K562 (cell line): Measurements from ENCODE around the gene SLC19A1. TPM values are rescaled to one million over a fixed set of nuclear protein-coding genes. Genes with fewer than 3 reads are reported as not detected.

Source experiments
- ATAC-seq: fragments of 200-7000 bp; cut with Tn5 transposase; 3 replicates; pipeline ENCODE4 v1.9.1; 2020; ENCODE audit warnings: moderate library complexity
- BruUV-seq: library from RNA; stranded (reverse); fragments of 400-500 nt; replicated peaks from 2 replicates; lab custom pipeline; 2021; lab: Mats Ljungman, UMichigan
- CTCF ChIA-PET: fragments of 300-600 bp; formaldehyde crosslinking; extraction: SDS; loops from one replicate; lab custom pipeline; 2021; ENCODE audit warnings: low intra/inter-chr PET ratio; lab: Yijun Ruan, JAX
- POLR2A ChIA-PET: fragments of 300-600, 350-650 bp; sonication (Branson Sonifier 250); formaldehyde crosslinking; extraction: SDS; loops from one replicate; lab custom pipeline; 2021; ENCODE audit warnings: antibody characterized with exemption, inconsistent platforms; lab: Yijun Ruan, JAX
- DNase-seq, 4 experiments: peaks; one replicate each; pipeline versions ENCODE4 v3.0.0 to v3.0.0-alpha.2; 2011 to 2018; ENCODE audit warnings: low spot score in 3 of 4, mixed read lengths in 3 of 4; ENCODE audit errors: extremely low read depth in 1 of 4
- FAIRE-seq: peaks from 2 replicates; lab custom pipeline; 2011; peaks lifted over from hg19 to GRCh38; lab: Jason Lieb, UNC
- H2AFZ ChIP-seq: 2 replicates; pipeline ENCODE4 v1.6.0; 2011; ENCODE audit warnings: low read depth, low read length, control low read depth, inconsistent platforms
- H3K27ac ChIP-seq: fragments of 200-600 bp; 3 replicates; pipeline ENCODE4 v1.8.0; 2011; ENCODE audit warnings: low read depth, mild to moderate bottlenecking, control low read depth, inconsistent platforms, low read length, moderate library complexity, mixed read lengths; ENCODE audit errors: extremely low read depth
- H3K27me3 ChIP-seq, 2 experiments: fragments of 300-600 bp in 1 of 2; 2 replicates in 1 of 2; 3 replicates in 1 of 2; pipeline versions ENCODE4 v1.6.0 to v1.8.0; 2011; ENCODE audit warnings: inconsistent platforms in 2 of 2, low read length in 2 of 2, mild to moderate bottlenecking in 1 of 2, mixed read lengths in 1 of 2, moderate library complexity in 1 of 2; ENCODE audit not compliant: control insufficient read depth in 2 of 2, insufficient read depth in 2 of 2
- H3K36me3 ChIP-seq: fragments of 300-600 bp; 3 replicates; pipeline ENCODE4 v1.8.0; 2011; ENCODE audit warnings: mild to moderate bottlenecking, low read length, inconsistent platforms; ENCODE audit not compliant: control insufficient read depth, insufficient read depth
- H3K4me1 ChIP-seq, 2 experiments: fragments of 200-600 bp in 1 of 2; replicated peaks in 1 of 2; 2 replicates in 1 of 2; 3 replicates in 1 of 2; pipeline versions ENCODE4 v1.5.1 to v1.8.0; 2011; ENCODE audit warnings: inconsistent platforms in 2 of 2, low read length in 2 of 2, mild to moderate bottlenecking in 1 of 2, mixed read lengths in 1 of 2, moderate library complexity in 1 of 2; ENCODE audit not compliant: control insufficient read depth in 2 of 2, insufficient read depth in 2 of 2
- H3K4me2 ChIP-seq: 2 replicates; pipeline ENCODE4 v1.6.1; 2011; ENCODE audit warnings: low read length, control low read depth, inconsistent platforms, mixed read lengths; ENCODE audit not compliant: insufficient read depth
- H3K4me3 ChIP-seq: fragments of 200-600 bp; sonication (generic), shearing (Covaris generic); 2 replicates; pipeline ENCODE4 v1.5.1; 2016; ENCODE audit warnings: control low read depth, inconsistent platforms
- H3K79me2 ChIP-seq: fragments of 200-600 bp; 3 replicates; pipeline ENCODE4 v1.8.0; 2011; ENCODE audit warnings: low read length, inconsistent platforms; ENCODE audit not compliant: control insufficient read depth, insufficient read depth
- H3K9ac ChIP-seq, 2 experiments: 2 replicates each; pipeline versions ENCODE4 v1.6.0 to v1.6.1; 2011; ENCODE audit warnings: low read depth in 2 of 2, low read length in 2 of 2, control low read depth in 1 of 2, inconsistent platforms in 1 of 2, mild to moderate bottlenecking in 1 of 2, mixed read lengths in 1 of 2; ENCODE audit not compliant: insufficient read depth in 1 of 2
- H3K9me1 ChIP-seq: one replicate; pipeline ENCODE4 v1.6.0; 2011; ENCODE audit warnings: inconsistent platforms, mild to moderate bottlenecking, low read length, moderate library complexity; ENCODE audit not compliant: control insufficient read depth, insufficient read depth
- H3K9me3 ChIP-seq: replicated peaks from 2 replicates; pipeline ENCODE4 v1.5.1; 2011; ENCODE audit warnings: low read depth, low read length, inconsistent platforms; ENCODE audit not compliant: control insufficient read depth, insufficient read depth
- H4K20me1 ChIP-seq: replicated peaks from 2 replicates; pipeline ENCODE4 v1.6.1; 2011; ENCODE audit warnings: low read length, inconsistent platforms, mixed read lengths; ENCODE audit not compliant: control insufficient read depth, insufficient read depth
- HMG20A ChIP-seq: fragments of 450-650 bp; formaldehyde crosslinking; conservative IDR thresholded peaks from 2 replicates; pipeline ENCODE4 v1.4.0; 2020; ENCODE audit warnings: mild to moderate bottlenecking, mixed read lengths
- POLR2G ChIP-seq: fragments of 200-400 bp; formaldehyde crosslinking; IDR thresholded peaks from 2 replicates; pipeline ENCODE4 v1.6.1; 2017; ENCODE audit warnings: low read depth, mild to moderate bottlenecking, antibody characterized with exemption, low read length, moderate library complexity
- SUPT5H ChIP-seq: fragments of 450-650 bp; IDR thresholded peaks from 2 replicates; pipeline ENCODE4 v1.6.1; 2016
- whole genome bisulfite sequencing: fragments of 100-300 bp; shearing (Covaris generic); methylation state at CpG from one replicate; pipeline ENCODE4 v1.1.6; 2016; ENCODE audit warnings: low coverage, mixed read lengths; ENCODE audit not compliant: insufficient coverage; ENCODE audit errors: missing lambda C conversion rate; 5-methylcytosine and 5-hydroxymethylcytosine counted together
- in situ Hi-C: fragments of 300-500 bp; cut with MboI; formaldehyde crosslinking; loops from 4 replicates; pipeline ENCODE4 v1.15.0; 2018; ENCODE audit warnings: inconsistent platforms, mixed read lengths
- intact Hi-C: fragments of 100-400 bp; cut with micrococcal nuclease; formaldehyde crosslinking; loops from 2 replicates; pipeline ENCODE4 v1.14.2; 2022
- polyA plus RNA-seq, 8 experiments: library from polyadenylated mRNA; depleted of rRNA in 4 of 8; stranded (reverse) in 5 of 8; unstranded in 3 of 8; fragments of >200 nt; fragmentation: Nextera tagmentation in 2 of 8; fragmentation: Illumina TruSeq in 1 of 8; extraction: Ambion mirVana in 2 of 8; extraction: Trizol in 1 of 8; gene quantifications; 2 replicates each; pipeline versions ENCODE4 v1.2.1 to v1.2.3, GENCODE V29; 2011 to 2014; ENCODE audit warnings: inconsistent platforms in 1 of 8, missing spikeins in 1 of 8
- total RNA-seq, 7 experiments: library from RNA; depleted of rRNA in 6 of 7; stranded (reverse); fragments of >200 nt in 6 of 7; fragmentation: Illumina TruSeq in 2 of 7; extraction: Trizol in 2 of 7; gene quantifications; 2 replicates each; pipeline versions ENCODE4 v1.2.1 to v1.2.3, GENCODE V29; 2011 to 2021; ENCODE audit warnings: low replicate concordance in 1 of 7

Gene SLC19A1
- total and polyA plus RNA-seq, 9 of the 15 experiments (the other 6 are each of a cell fraction or from before 2014, with no cell fraction given) = 0.65 to 88.7 (median 12.0) TPM

DNA sequence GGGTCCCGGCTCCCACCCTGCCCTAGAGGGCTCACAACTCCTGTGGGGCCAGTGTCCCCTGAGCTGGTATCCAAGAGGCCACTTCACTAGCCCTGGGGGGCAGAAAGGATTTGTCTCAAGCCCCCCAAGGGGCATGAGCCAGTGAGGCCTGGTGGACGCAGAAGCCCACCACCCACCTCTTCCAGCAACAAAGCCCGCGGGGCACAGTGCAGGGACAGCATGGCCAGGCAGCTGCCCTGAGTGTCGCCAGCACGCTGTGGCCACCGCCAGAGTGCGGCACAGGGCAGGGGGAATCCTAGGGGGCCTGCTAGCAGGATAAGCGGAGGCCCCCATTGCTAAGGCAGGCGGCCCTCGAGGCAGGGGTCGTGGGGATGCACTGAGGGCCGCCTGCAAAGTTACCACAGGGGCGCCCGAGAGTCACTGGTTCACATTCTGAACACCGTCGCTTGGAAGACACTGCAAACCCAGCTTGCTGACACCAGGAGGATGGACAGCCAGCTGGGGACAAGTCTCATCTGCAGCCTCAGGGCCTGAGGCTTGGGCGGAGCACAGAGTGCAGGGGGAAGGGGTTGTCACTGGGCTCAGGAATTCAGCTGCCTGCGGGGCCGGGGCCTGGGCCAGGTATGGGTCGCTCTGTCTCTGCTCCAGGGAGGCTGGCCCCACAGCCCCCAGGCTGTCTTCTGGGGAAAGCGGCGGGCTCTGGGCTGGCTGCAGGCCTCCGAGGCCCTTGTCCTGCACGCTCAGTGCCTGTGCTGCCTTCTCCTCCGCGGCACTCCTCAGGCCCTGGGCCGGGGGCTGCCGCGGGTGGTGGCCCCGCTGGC is 26.8 kb downstream of the SLC19A1 start:
- H3K9ac ChIP-seq = 0 out of 4 replicates have a peak overlapping the region, but pooled peaks of 1 of the 2 experiments have one; percentile 29
- H3K27me3 ChIP-seq = no peaks in the 10 kb centered on the region
- peaks cover 6% of the 10 kb centered on the region; the same call in 1 of the 2 replicates for H4K20me1 ChIP-seq
- H3K36me3 ChIP-seq = peaks cover 90% of the 10 kb centered on the region
- in situ Hi-C loops (no loop called here), intact Hi-C loops (no loop called here)
- POLR2A ChIA-PET = no interaction called here
- no peak for ATAC-seq
- DNase-seq = no peak
- H2AFZ ChIP-seq = no peak overlapping the region
- no peak overlapping the region for H3K4me3 ChIP-seq
- TF ChIP-seq SUPT5H (no peak), POLR2G (0 out of 2 replicates have a peak, but pooled peaks have one; percentile 8)
- BruUV-seq = no TSS peak
- H3K9me3 ChIP-seq = no peaks in the 10 kb centered on the region
- H3K79me2 ChIP-seq = peaks cover 20% of the 10 kb centered on the region
- H3K9me1 ChIP-seq = no peaks in the 10 kb centered on the region
- H3K4me2 ChIP-seq = no peak overlapping the region
- peaks cover 0 to 42% of the 10 kb centered on the region in 2 experiments; a peak in 1 of 5 replicates for H3K4me1 ChIP-seq
- FAIRE-seq = no peak
- 94% methylated on average over 24 of the region's 31 CpGs for WGBS
- H3K27ac ChIP-seq = no peak overlapping the region
- CTCF ChIA-PET = no interaction called here

DNA sequence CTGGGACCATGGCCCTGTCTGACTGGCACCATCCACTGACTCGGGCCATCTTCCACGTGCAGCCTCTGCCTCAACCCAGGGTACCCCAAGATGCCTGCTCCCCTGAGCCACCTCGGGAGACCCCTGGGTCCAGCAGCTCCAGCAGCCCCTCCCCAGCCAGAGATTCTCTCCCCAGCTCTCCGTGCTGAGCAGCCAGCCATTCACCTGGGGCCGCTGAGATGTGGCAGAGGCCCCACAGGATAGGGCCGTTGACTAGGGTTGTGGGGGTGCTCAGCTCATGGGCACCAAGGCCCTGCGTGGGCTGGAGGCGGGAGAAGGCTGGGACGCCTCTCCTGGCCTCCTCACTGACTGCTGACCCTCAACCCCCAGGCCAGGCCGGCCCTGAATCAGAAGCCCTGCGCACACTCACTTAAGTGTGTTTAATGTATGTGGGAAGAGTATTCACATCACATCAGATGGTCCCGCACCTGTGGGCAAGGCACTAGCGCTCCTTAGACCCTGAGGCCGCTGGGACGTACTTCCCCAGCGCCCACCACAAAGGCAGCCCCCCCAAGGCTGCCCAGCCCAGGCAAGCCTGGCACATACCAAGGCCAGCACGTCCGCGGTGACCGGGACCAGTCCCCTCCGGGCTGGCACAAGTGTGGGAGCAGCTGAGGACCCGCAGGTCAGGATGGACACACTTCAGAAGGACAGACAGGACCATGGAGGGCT is 27.8 kb downstream of the SLC19A1 start:
- intact Hi-C loops (no loop called here), in situ Hi-C loops (no loop called here)
- H3K36me3 ChIP-seq = peaks cover 80% of the 10 kb centered on the region
- no peak overlapping the region for H2AFZ ChIP-seq
- no peak overlapping the region for H3K27ac ChIP-seq
- H3K9me3 ChIP-seq = no peaks in the 10 kb centered on the region
- ATAC-seq (no peak), DNase-seq (no peak), FAIRE-seq (no peak)
- peak; percentile 67 for TF ChIP-seq POLR2G
- no peak for TF ChIP-seq HMG20A
- H3K4me1 ChIP-seq = peaks cover 0 to 50% of the 10 kb centered on the region in 2 experiments; a peak in 2 of 5 replicates
- H3K27me3 ChIP-seq = no peaks in the 10 kb centered on the region
- H3K4me3 ChIP-seq = no peak overlapping the region
- ChIA-PET CTCF (no interaction called here), POLR2A (no interaction called here)
- 97% methylated on average over 22 of the region's 22 CpGs for WGBS
- peaks cover 13% of the 10 kb centered on the region; the same call in 2 of the 3 replicates for H3K79me2 ChIP-seq
- peak overlapping the region in 1 of 2 experiments; percentile 55; a peak in 1 of 4 replicates for H3K9ac ChIP-seq
- no peak overlapping the region for H3K4me2 ChIP-seq
- H4K20me1 ChIP-seq = peaks cover 6% of the 10 kb centered on the region; the same call in 1 of the 2 replicates
- BruUV-seq = no TSS peak
- H3K9me1 ChIP-seq = no peaks in the 10 kb centered on the region
